ENCODE data around the gene ICA1. TPM values are rescaled to one million over a fixed set of nuclear protein-coding genes. Genes with fewer than 3 reads are reported as not detected.

The ICA1 gene
- total RNA-seq, 3 donors from 2014 or later, result 22.1 to 70.1 (median 45.7) TPM

DNA sequence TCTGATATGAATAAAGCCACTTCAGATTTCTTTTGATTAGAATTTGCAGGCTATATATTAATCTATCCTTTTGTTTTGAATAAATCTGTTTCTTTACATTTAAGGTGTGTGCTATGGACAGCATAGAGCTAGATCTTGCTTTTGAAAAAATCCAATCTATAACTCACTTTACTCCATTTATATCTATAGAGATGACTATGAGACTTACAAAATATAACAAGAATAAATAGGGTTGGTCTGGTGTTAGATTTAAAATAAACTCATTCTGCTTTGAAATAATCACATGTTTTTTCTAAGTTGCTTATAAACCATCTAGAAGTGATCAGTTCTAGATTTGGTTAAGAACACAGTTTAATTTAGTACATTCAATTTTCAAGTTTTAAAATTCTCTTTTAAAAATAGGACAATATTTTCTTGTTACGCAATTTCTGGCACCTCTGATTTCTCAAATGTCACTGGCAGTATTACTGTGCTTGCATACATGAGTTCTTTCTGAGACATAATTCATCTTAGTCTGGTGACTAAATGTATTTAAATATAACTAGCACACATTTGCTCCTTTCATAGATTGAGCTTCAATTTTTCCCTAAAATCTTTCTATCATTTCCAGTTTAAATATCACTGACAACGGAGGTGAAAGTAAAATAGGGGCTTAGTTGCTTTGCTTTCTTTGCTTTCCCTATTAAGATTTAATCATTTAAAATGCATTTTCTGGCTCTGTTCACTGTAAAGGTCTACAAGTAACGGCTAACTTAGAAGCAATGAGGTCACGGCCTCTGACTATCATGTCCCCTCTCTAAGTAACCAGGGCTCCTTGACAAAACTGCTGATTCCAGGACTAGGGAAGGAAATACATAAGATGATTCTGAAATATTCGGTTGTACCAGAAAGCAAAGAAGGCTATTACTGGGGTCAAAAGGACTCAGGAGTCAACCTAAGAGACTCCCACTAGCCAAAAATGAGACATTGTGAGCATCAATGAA is 89.3 kb downstream of the ICA1 start:
- Histone ChIP-seq H3K27me3 (no peaks in the 10 kb centered on the region), H3K4me1 (peaks cover 0 to 4% of the 10 kb centered on the region in 2 donors), H3K9me3 (no peaks in the 10 kb centered on the region), H3K27ac (no peak overlapping the region), H3K4me3 (no peak overlapping the region), H3K36me3 (no peaks in the 10 kb centered on the region)
- DNase-seq (ENCODE audit: low spot score in 2 of 2), result no peak
- TF ChIP-seq POLR2AphosphoS5 (IDR thresholded peaks at IDR 0.05) (no peak), CTCF (IDR thresholded peaks at IDR 0.05) (no peak), POLR2A (IDR thresholded peaks at IDR 0.05) (no peak)
- intact Hi-C loops (cut with DNase I; ENCODE audit: low total_unique reads), result no loop called here

- intact Hi-C loops (cut with DNase I; ENCODE audit: low total_unique reads), result loop anchor here (10.0 kb wide), 1 partner anchor 1214 kb away; no protein-coding TSS in a partner anchor
- TF ChIP-seq POLR2AphosphoS5 (IDR thresholded peaks at IDR 0.05) (no peak), CTCF (IDR thresholded peaks at IDR 0.05) (no peak), POLR2A (IDR thresholded peaks at IDR 0.05) (no peak)
- H3K36me3 ChIP-seq, result no peaks in the 10 kb centered on the region
- no peak overlapping the region for H3K4me3 ChIP-seq
- H3K4me1 ChIP-seq, result peaks cover 0 to 4% of the 10 kb centered on the region in 2 donors
- DNase-seq (ENCODE audit: low spot score in 2 of 2), result no peak
- H3K9me3 ChIP-seq, result no peaks in the 10 kb centered on the region
- no peak overlapping the region for H3K27ac ChIP-seq
- no peaks in the 10 kb centered on the region for H3K27me3 ChIP-seq
Observed at GRCh38 chr7:8169171-8169570, 92.8 kb downstream of the ICA1 start.

DNA sequence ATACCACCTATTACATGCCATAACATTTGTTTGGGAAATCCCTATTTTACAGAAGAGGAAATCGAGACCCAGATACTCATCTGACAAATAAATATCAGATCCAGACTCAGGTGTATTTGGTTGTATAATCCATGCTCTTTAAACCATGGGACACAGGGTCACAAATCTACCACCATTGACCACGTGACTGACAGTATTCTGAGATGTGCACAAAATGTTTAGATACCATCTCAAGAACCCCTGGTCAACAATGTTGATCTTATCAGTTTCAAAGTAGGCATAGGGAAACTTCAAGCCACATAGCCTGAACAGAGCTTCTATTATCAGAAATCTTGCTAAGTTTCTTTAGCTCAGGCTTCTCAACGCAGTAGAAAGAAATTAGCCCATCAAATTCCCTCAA is 93.6 kb downstream of the ICA1 start:
- Histone ChIP-seq H3K9me3 (no peaks in the 10 kb centered on the region), H3K27ac (no peak overlapping the region), H3K4me3 (no peak overlapping the region), H3K36me3 (no peaks in the 10 kb centered on the region), H3K4me1 (peaks cover 0 to 4% of the 10 kb centered on the region in 2 donors), H3K27me3 (no peaks in the 10 kb centered on the region)
- intact Hi-C loops (cut with DNase I; ENCODE audit: low total_unique reads), result loop anchor here (10.0 kb wide), 1 partner anchor 1214 kb away; no protein-coding TSS in a partner anchor
- no peak for DNase-seq (ENCODE audit: low spot score in 2 of 2)
- TF ChIP-seq POLR2A (IDR thresholded peaks at IDR 0.05) (no peak), POLR2AphosphoS5 (IDR thresholded peaks at IDR 0.05) (no peak)

DNA sequence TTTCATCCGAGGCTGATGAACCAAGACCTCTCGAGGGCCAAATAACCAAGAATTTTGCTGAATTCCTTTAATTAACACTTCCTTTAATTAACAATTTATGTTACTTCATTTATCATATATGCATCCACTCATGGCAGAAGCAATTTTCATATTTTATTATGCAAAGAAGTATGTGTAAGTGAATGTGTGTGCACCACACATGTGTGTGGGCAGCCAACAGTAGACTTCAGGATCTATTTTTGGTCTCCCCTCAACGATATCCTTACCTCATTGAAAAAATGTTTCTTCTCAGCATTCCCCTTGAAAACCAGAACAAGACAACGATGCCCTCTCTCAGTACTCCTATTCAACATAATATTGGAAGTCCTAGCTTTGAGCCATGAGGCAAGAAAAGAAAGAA is 96.8 kb downstream of the ICA1 start:
- Histone ChIP-seq H3K36me3 (no peaks in the 10 kb centered on the region), H3K4me1 (no peaks in the 10 kb centered on the region), H3K9me3 (no peaks in the 10 kb centered on the region), H3K27me3 (no peaks in the 10 kb centered on the region), H3K27ac (no peak overlapping the region), H3K4me3 (no peak overlapping the region)
- DNase-seq (ENCODE audit: low spot score in 2 of 2), result no peak
- TF ChIP-seq POLR2A (IDR thresholded peaks at IDR 0.05) (no peak), CTCF (IDR thresholded peaks at IDR 0.05) (no peak), POLR2AphosphoS5 (IDR thresholded peaks at IDR 0.05) (no peak)
- intact Hi-C loops (cut with DNase I; ENCODE audit: low total_unique reads), result loop anchor here (2.0 to 10.0 kb wide), 2 partner anchors 54 to 1210 kb away; no protein-coding TSS in a partner anchor

- intact Hi-C loops (cut with DNase I; ENCODE audit: low total_unique reads), result loop anchor here (10.0 kb wide), 1 partner anchor 1207 kb away; no protein-coding TSS in a partner anchor
- DNase-seq (ENCODE audit: low spot score in 2 of 2), result no peak
- Histone ChIP-seq H3K27ac (no peak overlapping the region), H3K4me3 (no peak overlapping the region), H3K27me3 (no peaks in the 10 kb centered on the region), H3K4me1 (no peaks in the 10 kb centered on the region), H3K36me3 (no peaks in the 10 kb centered on the region), H3K9me3 (no peaks in the 10 kb centered on the region)
- TF ChIP-seq POLR2AphosphoS5 (IDR thresholded peaks at IDR 0.05) (no peak), POLR2A (IDR thresholded peaks at IDR 0.05) (no peak), CTCF (IDR thresholded peaks at IDR 0.05) (no peak)
Observed at GRCh38 chr7:8162181-8162580, 99.8 kb downstream of the ICA1 start.

Measured in breast epithelium (tissue), 4 donors.